OCI-LY7 (cell line): ENCODE results near the gene NR5A2.

Experiments used
- EZH2phosphoT487 ChIP-seq: fragments of 200-600 bp; sonication (generic); IDR thresholded peaks from 2 replicates; pipeline ENCODE4 v1.6.1; 2018; ENCODE audit warnings: low read depth, borderline replicate concordance, mild to moderate bottlenecking, mixed run types, antibody characterized with exemption, low read length, moderate library complexity, mixed read lengths
- TF ChIP-seq, protein P1 (sequence below): fragments of 200-600 bp; sonication (generic); conservative IDR thresholded peaks from 2 replicates; pipeline ENCODE4 v1.5.1; 2014; ENCODE audit warnings: mild to moderate bottlenecking, antibody characterized with exemption, low read length, moderate library complexity, mixed read lengths

DNA sequence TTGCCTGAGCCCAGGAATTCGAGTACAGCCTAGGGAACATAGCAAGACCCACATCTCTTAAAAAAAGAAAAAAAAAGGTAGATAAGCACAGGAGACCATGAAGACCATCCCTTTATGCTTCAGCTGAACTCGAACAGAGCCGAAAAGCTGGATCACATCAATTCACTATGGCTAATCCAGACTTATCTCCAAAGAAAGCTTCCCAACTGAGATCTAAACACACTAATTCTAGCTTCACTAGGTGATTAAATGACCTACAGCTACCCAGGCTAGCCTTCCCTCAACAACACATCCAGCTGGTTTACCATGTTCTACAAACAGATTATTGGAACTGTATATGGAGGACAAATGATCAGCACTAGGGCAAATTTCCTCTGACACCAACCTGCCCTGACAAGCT is 44.0 kb upstream of the NR5A2 start:
- TF ChIP-seq, protein P1, sequence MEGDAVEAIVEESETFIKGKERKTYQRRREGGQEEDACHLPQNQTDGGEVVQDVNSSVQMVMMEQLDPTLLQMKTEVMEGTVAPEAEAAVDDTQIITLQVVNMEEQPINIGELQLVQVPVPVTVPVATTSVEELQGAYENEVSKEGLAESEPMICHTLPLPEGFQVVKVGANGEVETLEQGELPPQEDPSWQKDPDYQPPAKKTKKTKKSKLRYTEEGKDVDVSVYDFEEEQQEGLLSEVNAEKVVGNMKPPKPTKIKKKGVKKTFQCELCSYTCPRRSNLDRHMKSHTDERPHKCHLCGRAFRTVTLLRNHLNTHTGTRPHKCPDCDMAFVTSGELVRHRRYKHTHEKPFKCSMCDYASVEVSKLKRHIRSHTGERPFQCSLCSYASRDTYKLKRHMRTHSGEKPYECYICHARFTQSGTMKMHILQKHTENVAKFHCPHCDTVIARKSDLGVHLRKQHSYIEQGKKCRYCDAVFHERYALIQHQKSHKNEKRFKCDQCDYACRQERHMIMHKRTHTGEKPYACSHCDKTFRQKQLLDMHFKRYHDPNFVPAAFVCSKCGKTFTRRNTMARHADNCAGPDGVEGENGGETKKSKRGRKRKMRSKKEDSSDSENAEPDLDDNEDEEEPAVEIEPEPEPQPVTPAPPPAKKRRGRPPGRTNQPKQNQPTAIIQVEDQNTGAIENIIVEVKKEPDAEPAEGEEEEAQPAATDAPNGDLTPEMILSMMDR: no peak
- no peak for TF ChIP-seq EZH2phosphoT487
